Smooth muscle cell (in vitro differentiated cells): ENCODE data around the gene OR1D5. TPM values are rescaled to one million over a fixed set of nuclear protein-coding genes. Genes with fewer than 3 reads are reported as not detected.
"Not testable (repeated sequence)": the region's sequence is repeated elsewhere in the genome, so short reads cannot be mapped to it uniquely, and the experiment has no call there.

Experiments
- DNase-seq: peaks from one replicate; lab custom pipeline; 2025; ENCODE audit not compliant: unreplicated experiment; lab: John Stamatoyannopoulos, UW
- H2AFZ ChIP-seq: fragments of 200-600 bp; sonication (generic); 2 replicates; pipeline ENCODE4 v1.6.0; 2016; ENCODE audit warnings: antibody characterized with exemption, low read depth, mild to moderate bottlenecking
- H3F3A ChIP-seq: fragments of 200-600 bp; sonication (generic); 2 replicates; pipeline ENCODE4 v1.6.0; 2017; ENCODE audit warnings: antibody characterized with exemption, low read depth
- H3K27ac ChIP-seq: fragments of 200-600 bp; sonication (generic); 2 replicates; pipeline ENCODE4 v1.5.1; 2016; ENCODE audit warnings: low read depth, mild to moderate bottlenecking
- H3K27me3 ChIP-seq: fragments of 200-600 bp; sonication (generic); 2 replicates; pipeline ENCODE4 v1.6.1; 2016; ENCODE audit warnings: low read depth, mild to moderate bottlenecking
- H3K36me3 ChIP-seq: fragments of 200-600 bp; sonication (generic); 2 replicates; pipeline ENCODE4 v1.5.1; 2016; ENCODE audit warnings: low read depth
- H3K4me1 ChIP-seq: fragments of 200-600 bp; sonication (generic); 2 replicates; pipeline ENCODE4 v1.5.1; 2016; ENCODE audit warnings: low read depth
- H3K4me2 ChIP-seq: fragments of 200-600 bp; sonication (generic); 2 replicates; pipeline ENCODE4 v1.6.0; 2016; ENCODE audit warnings: mild to moderate bottlenecking
- H3K4me3 ChIP-seq: fragments of 200-600 bp; sonication (generic); 2 replicates; pipeline ENCODE4 v1.5.1; 2016; ENCODE audit warnings: mild to moderate bottlenecking
- H3K79me2 ChIP-seq: fragments of 200-600 bp; sonication (generic); 2 replicates; pipeline ENCODE4 v1.6.0; 2016; ENCODE audit warnings: low read depth, mild to moderate bottlenecking
- H3K9ac ChIP-seq: fragments of 200-600 bp; sonication (generic); 2 replicates; pipeline ENCODE4 v1.6.0; 2016; ENCODE audit warnings: low read depth
- H3K9me3 ChIP-seq: fragments of 200-600 bp; sonication (generic); replicated peaks from 2 replicates; pipeline ENCODE4 v1.5.1; 2016; ENCODE audit warnings: low read depth
- H4K20me1 ChIP-seq: fragments of 200-600 bp; sonication (generic); 2 replicates; pipeline ENCODE4 v1.6.0; 2016; ENCODE audit warnings: low read depth
- WGBS: methylation state at CpG from one replicate; pipeline ENCODE4 v1.1.7; 2016; ENCODE audit warnings: low lambda C conversion rate; 5-methylcytosine and 5-hydroxymethylcytosine counted together
- polyA plus RNA-seq: library from polyadenylated mRNA; unstranded; fragments of >200 nt; fragmentation: Nextera tagmentation; extraction: Ambion mirVana; gene quantifications from 2 replicates; pipeline ENCODE4 v1.2.1, GENCODE V29; 2016
- total RNA-seq: library from RNA; depleted of rRNA; stranded (reverse); fragments of >200 nt; gene quantifications from 2 replicates; pipeline ENCODE4 v1.2.3, GENCODE V29; 2014
- TF ChIP-seq, protein P1 (sequence below): fragments of 200-600 bp; sonication (generic); IDR thresholded peaks from 2 replicates; pipeline ENCODE4 v1.5.1; 2017; ENCODE audit warnings: borderline replicate concordance, mild to moderate bottlenecking, antibody characterized with exemption; ENCODE audit not compliant: insufficient read depth, poor library complexity, severe bottlenecking

OR1D5 gene, protein sequence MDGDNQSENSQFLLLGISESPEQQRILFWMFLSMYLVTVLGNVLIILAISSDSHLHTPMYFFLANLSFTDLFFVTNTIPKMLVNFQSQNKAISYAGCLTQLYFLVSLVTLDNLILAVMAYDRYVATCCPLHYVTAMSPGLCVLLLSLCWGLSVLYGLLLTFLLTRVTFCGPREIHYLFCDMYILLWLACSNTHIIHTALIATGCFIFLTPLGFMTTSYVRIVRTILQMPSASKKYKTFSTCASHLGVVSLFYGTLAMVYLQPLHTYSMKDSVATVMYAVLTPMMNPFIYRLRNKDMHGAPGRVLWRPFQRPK
- total RNA-seq = not detected in 2 replicates
- polyA plus RNA-seq = not detected in 2 replicates

DNA sequence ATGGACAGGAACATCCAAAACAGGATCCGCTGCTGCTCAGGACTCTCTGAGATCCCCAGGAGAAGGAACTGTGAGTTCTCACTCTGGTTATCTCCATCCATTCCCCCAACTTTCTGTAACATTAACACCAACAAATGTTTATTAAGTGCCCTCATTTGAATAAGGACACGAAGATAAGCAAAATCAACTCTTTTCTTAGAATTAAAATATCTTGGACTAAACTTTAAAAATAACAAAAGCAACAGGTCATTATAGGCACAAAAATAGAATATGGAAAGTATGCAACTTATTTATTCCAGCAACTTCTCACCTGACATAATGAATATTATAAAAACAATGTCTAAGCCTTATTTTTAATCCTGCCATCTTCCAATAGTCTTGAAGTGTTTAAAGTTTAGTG is at the start of gene OR1D5:
TSS of gene OR1D5 (minus strand) at position 101 of the 400 bp plus-strand sequence. CDS start at position 101, 0 bp downstream.
- H3K4me1 ChIP-seq, H3K4me3 ChIP-seq, H3K9me3 ChIP-seq, H3F3A ChIP-seq, H3K9ac ChIP-seq, DNase-seq, H4K20me1 ChIP-seq, H3K4me2 ChIP-seq, H3K27ac ChIP-seq, H2AFZ ChIP-seq, H3K27me3 ChIP-seq, H3K36me3 ChIP-seq, H3K79me2 ChIP-seq: not testable (repeated sequence)
- 40% methylated on average over 1 of the region's 2 CpGs for WGBS

- H2AFZ ChIP-seq = no peak within 1 kb of the TSS
- H4K20me1 ChIP-seq = no peaks in the 10 kb centered on the region
- peaks cover 12% of the 10 kb centered on the region for H3K9me3 ChIP-seq
- H3K4me3 ChIP-seq = no peak within 1 kb of the TSS
- H3K4me1 ChIP-seq = no peaks in the 10 kb centered on the region
- DNase-seq = no peak
- H3K27ac ChIP-seq = no peak within 1 kb of the TSS
- no peaks in the 10 kb centered on the region for H3K27me3 ChIP-seq
- no peaks in the 10 kb centered on the region for H3K79me2 ChIP-seq
- 53% methylated on average over 3 of the region's 3 CpGs for WGBS
- no peak within 1 kb of the TSS for H3K4me2 ChIP-seq
- H3K36me3 ChIP-seq = no peaks in the 10 kb centered on the region
- no peaks in the 10 kb centered on the region for H3F3A ChIP-seq
- H3K9ac ChIP-seq = no peak within 1 kb of the TSS
- TF ChIP-seq, protein P1, sequence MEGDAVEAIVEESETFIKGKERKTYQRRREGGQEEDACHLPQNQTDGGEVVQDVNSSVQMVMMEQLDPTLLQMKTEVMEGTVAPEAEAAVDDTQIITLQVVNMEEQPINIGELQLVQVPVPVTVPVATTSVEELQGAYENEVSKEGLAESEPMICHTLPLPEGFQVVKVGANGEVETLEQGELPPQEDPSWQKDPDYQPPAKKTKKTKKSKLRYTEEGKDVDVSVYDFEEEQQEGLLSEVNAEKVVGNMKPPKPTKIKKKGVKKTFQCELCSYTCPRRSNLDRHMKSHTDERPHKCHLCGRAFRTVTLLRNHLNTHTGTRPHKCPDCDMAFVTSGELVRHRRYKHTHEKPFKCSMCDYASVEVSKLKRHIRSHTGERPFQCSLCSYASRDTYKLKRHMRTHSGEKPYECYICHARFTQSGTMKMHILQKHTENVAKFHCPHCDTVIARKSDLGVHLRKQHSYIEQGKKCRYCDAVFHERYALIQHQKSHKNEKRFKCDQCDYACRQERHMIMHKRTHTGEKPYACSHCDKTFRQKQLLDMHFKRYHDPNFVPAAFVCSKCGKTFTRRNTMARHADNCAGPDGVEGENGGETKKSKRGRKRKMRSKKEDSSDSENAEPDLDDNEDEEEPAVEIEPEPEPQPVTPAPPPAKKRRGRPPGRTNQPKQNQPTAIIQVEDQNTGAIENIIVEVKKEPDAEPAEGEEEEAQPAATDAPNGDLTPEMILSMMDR = no peak
Observed at GRCh38 chr17:3104322-3104721, 40.9 kb upstream of the OR1D5 start, which contains the start of gene OR1D2. Gene OR1D2 (minus strand): TSS chr17:3104422. CDS start chr17:3092996, 11,426 bp downstream.

DNA sequence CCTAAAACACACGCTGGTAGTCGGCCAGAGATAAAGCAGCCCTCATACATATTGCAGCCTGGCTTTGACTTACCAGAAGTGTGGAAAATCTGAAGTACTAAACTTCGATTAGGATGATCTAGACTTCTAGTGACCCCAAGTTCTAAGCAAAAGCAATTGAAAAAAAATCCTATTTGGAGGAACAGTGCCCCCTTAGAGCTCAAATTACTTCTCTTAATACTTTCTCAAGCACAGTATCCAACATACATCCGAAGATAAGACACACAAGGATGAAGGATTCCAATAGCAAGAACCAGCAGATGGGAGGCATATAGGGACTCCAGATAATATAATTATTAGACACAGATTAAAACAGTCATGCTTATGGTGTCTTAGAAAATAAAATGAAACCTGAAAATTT is 10.4 kb upstream of the OR1D5 start:
- not testable (repeated sequence) for DNase-seq, H2AFZ ChIP-seq, H3F3A ChIP-seq, H3K9ac ChIP-seq, H3K9me3 ChIP-seq, H3K36me3 ChIP-seq, H3K4me1 ChIP-seq, H3K4me3 ChIP-seq, H3K79me2 ChIP-seq, H4K20me1 ChIP-seq, H3K27me3 ChIP-seq, H3K27ac ChIP-seq, H3K4me2 ChIP-seq
- 62% methylated on average over 4 of the region's 4 CpGs for WGBS

GRCh38 chr17:3065192-3065591 is 1.8 kb upstream of the OR1D5 start:
- H3K27me3 ChIP-seq, H3K4me2 ChIP-seq, H3K36me3 ChIP-seq, H4K20me1 ChIP-seq, H3K9ac ChIP-seq, H3K79me2 ChIP-seq, H3F3A ChIP-seq, H3K9me3 ChIP-seq, H3K4me3 ChIP-seq, DNase-seq, H3K27ac ChIP-seq, H2AFZ ChIP-seq, H3K4me1 ChIP-seq: not testable (repeated sequence)
- WGBS = 92% methylated on average over 1 of the region's 1 CpG

- H3K79me2 ChIP-seq, H3K4me3 ChIP-seq, H3K4me2 ChIP-seq, H4K20me1 ChIP-seq, H3K36me3 ChIP-seq, H3K4me1 ChIP-seq, H3K27me3 ChIP-seq, H2AFZ ChIP-seq, DNase-seq, H3K9ac ChIP-seq, H3K27ac ChIP-seq, H3K9me3 ChIP-seq, H3F3A ChIP-seq: not testable (repeated sequence)
- 79% methylated on average over 8 of the region's 8 CpGs for WGBS
Observed at GRCh38 chr17:3062824-3063377, 506 bp downstream of the OR1D5 start.

GRCh38 chr17:3054868-3055267 is 8.5 kb downstream of the OR1D5 start:
- not testable (repeated sequence) for H4K20me1 ChIP-seq, H3K27ac ChIP-seq, H3K9me3 ChIP-seq, H3K4me3 ChIP-seq, H3K79me2 ChIP-seq, H3F3A ChIP-seq, H3K4me1 ChIP-seq, DNase-seq, H3K27me3 ChIP-seq, H3K4me2 ChIP-seq, H2AFZ ChIP-seq, H3K9ac ChIP-seq, H3K36me3 ChIP-seq
- WGBS = 85% methylated on average over 1 of the region's 2 CpGs
